ENCODE measurements around the gene ACOXL. TPM values are rescaled to one million over a fixed set of nuclear protein-coding genes. Genes with fewer than 3 reads are reported as not detected.

The ACOXL gene
- total and polyA plus RNA-seq, 5 donors from 2014 or later, result 0.17 TPM; not detected in 4

DNA sequence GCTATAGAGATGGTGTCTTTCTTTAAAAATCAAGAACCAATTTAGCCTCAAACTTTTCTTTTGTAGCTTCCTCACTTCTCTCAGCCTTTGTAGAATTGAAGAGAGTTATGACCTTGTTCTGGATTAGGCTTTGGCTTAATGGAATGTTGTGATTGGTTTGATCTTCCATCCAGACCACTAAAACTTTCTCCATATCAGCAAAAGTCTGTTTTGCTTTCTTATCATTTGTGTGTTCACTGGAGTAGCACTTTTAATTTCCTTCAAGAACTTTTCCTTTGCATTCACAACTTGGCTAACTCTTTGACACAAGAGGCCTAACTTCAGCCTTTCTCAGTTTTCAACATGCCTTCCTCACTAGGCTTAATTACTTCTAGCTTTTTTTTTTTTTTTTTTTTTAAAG, 193.1 kb downstream of the ACOXL start:
- Histone ChIP-seq H3K4me1 (ENCODE audit: control insufficient read depth, insufficient read depth, low read length, poor library complexity, severe bottlenecking) (no peaks in the 10 kb centered on the region), H3K4me3 (ENCODE audit: low read depth, low read length) (no peak overlapping the region), H3K36me3 (ENCODE audit: control insufficient read depth, insufficient read depth, low read length) (no peaks in the 10 kb centered on the region), H3K27me3 (ENCODE audit: control insufficient read depth, insufficient read depth, low read length) (no peaks in the 10 kb centered on the region), H3K9me3 (ENCODE audit: control insufficient read depth in 2 of 2, low read length in 2 of 2) (peaks cover 6 to 12% of the 10 kb centered on the region in 2 experiments), H3K27ac (ENCODE audit: insufficient read depth, low read length, poor library complexity, severe bottlenecking) (no peak overlapping the region)
- Mint-ChIP-seq H3K4me3 (no peak overlapping the region), H3K27ac (no peak overlapping the region), H3K4me1 (no peaks in the 10 kb centered on the region), H3K27me3 (peaks cover 21% of the 10 kb centered on the region), H3K9me3 (peaks cover 0 to 14% (median 5%) of the 10 kb centered on the region in 7 donors), H3K36me3 (no peaks in the 10 kb centered on the region)
- DNase-seq (no peak), ATAC-seq (ENCODE audit: low read depth in 2 of 2) (no peak)

DNA sequence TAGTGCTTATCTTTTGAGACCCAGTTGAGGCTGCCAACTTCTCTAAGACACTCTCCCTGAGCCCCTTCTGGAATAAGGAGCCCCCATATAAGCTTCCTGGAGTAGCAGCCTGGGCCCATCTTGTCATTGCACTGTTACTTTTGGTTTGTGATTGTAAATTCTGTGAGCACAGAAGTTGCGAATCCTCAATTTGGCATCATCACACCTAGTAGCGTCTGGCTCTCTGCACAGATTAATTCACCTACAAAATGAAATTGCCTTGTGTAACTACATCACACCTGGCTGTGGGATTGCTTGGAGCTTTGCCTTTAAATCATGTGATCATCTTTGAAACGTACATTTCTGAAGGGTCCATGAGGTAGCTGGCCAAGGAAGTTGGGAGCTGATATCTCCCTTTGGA, 195.2 kb downstream of the ACOXL start:
- ATAC-seq (ENCODE audit: low read depth in 2 of 2) (no peak), DNase-seq (no peak)
- no peak overlapping the region for H3K4me3 ChIP-seq (ENCODE audit: low read depth, low read length)
- H3K27ac ChIP-seq (ENCODE audit: insufficient read depth, low read length, poor library complexity, severe bottlenecking), result no peak overlapping the region
- H3K4me1 ChIP-seq (ENCODE audit: control insufficient read depth, insufficient read depth, low read length, poor library complexity, severe bottlenecking), result no peaks in the 10 kb centered on the region
- H3K27ac Mint-ChIP-seq, result no peak overlapping the region
- H3K4me3 Mint-ChIP-seq, result no peak overlapping the region
- no peaks in the 10 kb centered on the region for H3K36me3 ChIP-seq (ENCODE audit: control insufficient read depth, insufficient read depth, low read length)
- H3K9me3 ChIP-seq (ENCODE audit: control insufficient read depth in 2 of 2, low read length in 2 of 2), result peaks cover 9 to 14% of the 10 kb centered on the region in 2 experiments
- peaks cover 6% of the 10 kb centered on the region for H3K27me3 Mint-ChIP-seq
- H3K36me3 Mint-ChIP-seq, result no peaks in the 10 kb centered on the region
- no peaks in the 10 kb centered on the region for H3K4me1 Mint-ChIP-seq
- peaks cover 0 to 21% (median 6%) of the 10 kb centered on the region in 7 donors for H3K9me3 Mint-ChIP-seq
- no peaks in the 10 kb centered on the region for H3K27me3 ChIP-seq (ENCODE audit: control insufficient read depth, insufficient read depth, low read length)

DNA sequence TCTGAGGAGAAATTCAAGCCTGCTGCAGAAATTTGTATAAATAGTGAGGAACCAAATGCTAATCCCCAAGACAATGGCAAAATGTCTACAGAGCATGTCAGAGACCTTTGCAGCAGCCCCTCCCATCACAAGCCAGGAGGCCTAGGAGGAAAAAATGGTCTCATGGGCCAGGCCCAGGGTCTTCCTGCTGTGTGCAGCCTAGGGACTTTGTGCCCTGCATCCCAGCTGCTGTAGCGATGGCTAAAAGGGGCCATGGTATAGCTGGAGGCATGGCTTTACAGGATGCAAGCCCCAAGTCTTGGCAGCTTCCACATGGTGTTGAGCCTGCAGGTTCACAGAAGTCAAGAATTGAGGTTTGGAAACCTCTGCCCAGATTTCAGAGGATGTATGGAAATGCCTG, 197.2 kb downstream of the ACOXL start:
- no peak overlapping the region for H3K27ac ChIP-seq (ENCODE audit: insufficient read depth, low read length, poor library complexity, severe bottlenecking)
- H3K4me3 ChIP-seq (ENCODE audit: low read depth, low read length), result no peak overlapping the region
- no peak overlapping the region for H3K27ac Mint-ChIP-seq
- peaks cover 9 to 14% of the 10 kb centered on the region in 2 experiments for H3K9me3 ChIP-seq (ENCODE audit: control insufficient read depth in 2 of 2, low read length in 2 of 2)
- H3K4me1 Mint-ChIP-seq, result no peaks in the 10 kb centered on the region
- H3K4me1 ChIP-seq (ENCODE audit: control insufficient read depth, insufficient read depth, low read length, poor library complexity, severe bottlenecking), result no peaks in the 10 kb centered on the region
- H3K27me3 ChIP-seq (ENCODE audit: control insufficient read depth, insufficient read depth, low read length), result no peaks in the 10 kb centered on the region
- peaks cover 0 to 21% (median 5%) of the 10 kb centered on the region in 7 donors for H3K9me3 Mint-ChIP-seq
- H3K36me3 ChIP-seq (ENCODE audit: control insufficient read depth, insufficient read depth, low read length), result no peaks in the 10 kb centered on the region
- H3K27me3 Mint-ChIP-seq, result no peaks in the 10 kb centered on the region
- ATAC-seq (ENCODE audit: low read depth in 2 of 2) (no peak), DNase-seq (no peak)
- H3K36me3 Mint-ChIP-seq, result no peaks in the 10 kb centered on the region
- no peak overlapping the region for H3K4me3 Mint-ChIP-seq

DNA sequence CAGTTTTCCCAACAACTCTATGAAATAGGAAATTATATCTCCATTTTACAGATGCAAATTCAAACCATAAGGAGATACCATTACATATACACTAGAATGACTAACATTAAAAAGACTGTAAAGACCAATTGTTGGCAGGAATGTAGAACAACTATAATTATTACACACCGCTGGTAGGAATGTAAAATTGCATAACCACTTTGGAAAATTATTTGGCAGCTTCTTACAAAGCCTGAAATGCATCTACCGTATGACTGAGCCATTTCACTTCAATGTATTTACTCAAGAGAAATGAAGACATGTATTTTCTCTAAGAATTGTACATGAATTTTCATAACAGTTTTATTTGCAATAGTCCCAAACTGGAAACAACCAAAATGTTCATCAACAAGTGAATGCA, 199.3 kb downstream of the ACOXL start:
- Mint-ChIP-seq H3K27ac (no peak overlapping the region), H3K36me3 (no peaks in the 10 kb centered on the region), H3K4me1 (no peaks in the 10 kb centered on the region), H3K4me3 (no peak overlapping the region), H3K9me3 (peaks cover 0 to 21% (median 5%) of the 10 kb centered on the region in 7 donors), H3K27me3 (no peaks in the 10 kb centered on the region)
- Histone ChIP-seq H3K36me3 (ENCODE audit: control insufficient read depth, insufficient read depth, low read length) (no peaks in the 10 kb centered on the region), H3K4me1 (ENCODE audit: control insufficient read depth, insufficient read depth, low read length, poor library complexity, severe bottlenecking) (no peaks in the 10 kb centered on the region), H3K9me3 (ENCODE audit: control insufficient read depth in 2 of 2, low read length in 2 of 2) (peaks cover 9 to 14% of the 10 kb centered on the region in 2 experiments), H3K27ac (ENCODE audit: insufficient read depth, low read length, poor library complexity, severe bottlenecking) (no peak overlapping the region), H3K27me3 (ENCODE audit: control insufficient read depth, insufficient read depth, low read length) (no peaks in the 10 kb centered on the region), H3K4me3 (ENCODE audit: low read depth, low read length) (no peak overlapping the region)
- ATAC-seq (ENCODE audit: low read depth in 2 of 2) (no peak), DNase-seq (no peak)

DNA sequence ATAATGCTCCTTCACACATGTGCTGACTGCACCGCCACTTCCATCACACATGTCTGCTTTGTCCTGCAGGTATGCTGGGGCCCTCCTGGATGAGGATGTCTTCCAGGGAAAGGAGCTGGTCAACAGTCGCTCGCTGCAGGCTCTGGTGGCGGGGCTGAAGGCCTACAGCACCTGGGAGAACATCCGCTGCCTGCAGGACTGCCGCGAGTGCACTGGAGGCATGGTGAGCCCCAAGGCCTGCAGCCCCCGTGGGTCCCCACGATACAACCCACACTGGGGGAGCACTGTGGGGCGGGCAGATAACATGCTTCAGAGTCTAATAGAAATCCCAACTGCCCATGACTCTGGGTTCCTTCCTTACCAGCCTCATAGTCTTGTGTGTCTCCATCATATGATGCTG, 201.0 kb downstream of the ACOXL start:
- H3K4me3 ChIP-seq (ENCODE audit: low read depth, low read length), result no peak overlapping the region
- Mint-ChIP-seq H3K4me1 (no peaks in the 10 kb centered on the region), H3K36me3 (no peaks in the 10 kb centered on the region), H3K27ac (no peak overlapping the region), H3K4me3 (no peak overlapping the region), H3K27me3 (no peaks in the 10 kb centered on the region), H3K9me3 (peaks cover 0 to 21% (median 4%) of the 10 kb centered on the region in 7 donors)
- H3K9me3 ChIP-seq (ENCODE audit: control insufficient read depth in 2 of 2, low read length in 2 of 2), result peaks cover 9 to 14% of the 10 kb centered on the region in 2 experiments
- no peaks in the 10 kb centered on the region for H3K4me1 ChIP-seq (ENCODE audit: control insufficient read depth, insufficient read depth, low read length, poor library complexity, severe bottlenecking)
- no peaks in the 10 kb centered on the region for H3K36me3 ChIP-seq (ENCODE audit: control insufficient read depth, insufficient read depth, low read length)
- ATAC-seq (ENCODE audit: low read depth in 2 of 2) (no peak), DNase-seq (no peak)
- H3K27me3 ChIP-seq (ENCODE audit: control insufficient read depth, insufficient read depth, low read length), result no peaks in the 10 kb centered on the region
- H3K27ac ChIP-seq (ENCODE audit: insufficient read depth, low read length, poor library complexity, severe bottlenecking), result no peak overlapping the region

DNA sequence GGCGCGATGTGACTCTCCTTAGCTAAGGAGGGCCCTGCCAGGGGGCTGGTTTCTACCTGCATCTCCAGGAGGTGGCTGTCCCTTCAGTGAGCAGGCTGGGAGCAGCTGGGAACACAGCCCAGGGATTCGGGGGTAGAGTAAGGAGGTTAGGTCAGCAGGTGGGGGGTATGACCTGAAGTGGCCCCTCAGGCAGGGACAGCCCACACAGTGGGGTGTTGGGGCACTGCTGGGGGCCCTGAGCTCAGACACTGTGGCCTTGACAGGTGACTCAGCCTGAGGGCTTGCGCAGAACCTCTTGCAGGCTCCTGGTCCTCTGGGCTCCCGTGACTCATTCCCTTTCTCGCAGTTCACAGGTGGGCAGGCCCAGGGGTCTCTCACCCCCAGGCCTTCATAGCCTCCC, 202.6 kb downstream of the ACOXL start:
- DNase-seq (no peak), ATAC-seq (ENCODE audit: low read depth in 2 of 2) (no peak)
- Mint-ChIP-seq H3K4me1 (no peaks in the 10 kb centered on the region), H3K27me3 (peaks cover 5% of the 10 kb centered on the region), H3K4me3 (no peak overlapping the region), H3K9me3 (peaks cover 0 to 12% (median 0%) of the 10 kb centered on the region in 7 donors), H3K27ac (no peak overlapping the region), H3K36me3 (no peaks in the 10 kb centered on the region)
- Histone ChIP-seq H3K4me1 (ENCODE audit: control insufficient read depth, insufficient read depth, low read length, poor library complexity, severe bottlenecking) (no peaks in the 10 kb centered on the region), H3K27me3 (ENCODE audit: control insufficient read depth, insufficient read depth, low read length) (no peaks in the 10 kb centered on the region), H3K27ac (ENCODE audit: insufficient read depth, low read length, poor library complexity, severe bottlenecking) (no peak overlapping the region), H3K36me3 (ENCODE audit: control insufficient read depth, insufficient read depth, low read length) (no peaks in the 10 kb centered on the region), H3K4me3 (ENCODE audit: low read depth, low read length) (no peak overlapping the region), H3K9me3 (ENCODE audit: control insufficient read depth in 2 of 2, low read length in 2 of 2) (peaks cover 5 to 8% of the 10 kb centered on the region in 2 experiments)

DNA sequence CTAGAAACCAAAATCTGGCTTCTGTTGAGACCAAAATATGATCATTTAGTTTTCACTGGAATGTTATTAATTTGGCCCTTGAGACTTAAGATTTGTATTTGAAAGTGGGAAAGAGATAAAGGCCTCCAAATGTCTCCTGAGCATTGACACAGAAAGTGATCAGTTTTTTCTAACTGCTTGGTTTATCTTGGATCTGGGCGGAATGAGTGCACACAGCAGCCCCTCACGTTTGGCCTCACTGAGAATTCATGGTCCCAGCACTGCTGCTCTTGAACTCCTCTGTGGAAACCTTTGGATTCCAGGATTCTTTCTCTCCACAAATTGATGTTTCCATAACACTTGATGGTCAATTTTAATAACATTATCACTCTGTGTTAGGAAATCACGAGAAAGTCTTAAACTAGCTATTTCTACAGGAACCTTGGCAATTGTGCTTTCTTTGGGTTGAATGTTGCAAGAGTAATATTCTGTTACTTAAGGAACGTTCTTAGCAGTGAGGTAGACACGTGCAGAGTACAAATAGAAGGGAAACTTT, 208.1 kb downstream of the ACOXL start:
- Histone ChIP-seq H3K4me3 (ENCODE audit: low read depth, low read length) (no peak overlapping the region), H3K36me3 (ENCODE audit: control insufficient read depth, insufficient read depth, low read length) (no peaks in the 10 kb centered on the region), H3K4me1 (ENCODE audit: control insufficient read depth, insufficient read depth, low read length, poor library complexity, severe bottlenecking) (no peaks in the 10 kb centered on the region), H3K27me3 (ENCODE audit: control insufficient read depth, insufficient read depth, low read length) (no peaks in the 10 kb centered on the region), H3K9me3 (ENCODE audit: control insufficient read depth in 2 of 2, low read length in 2 of 2) (no peaks in the 10 kb centered on the region), H3K27ac (ENCODE audit: insufficient read depth, low read length, poor library complexity, severe bottlenecking) (no peak overlapping the region)
- Mint-ChIP-seq H3K36me3 (no peaks in the 10 kb centered on the region), H3K27ac (no peak overlapping the region), H3K4me1 (no peaks in the 10 kb centered on the region), H3K27me3 (peaks cover 22% of the 10 kb centered on the region), H3K9me3 (no peaks in the 10 kb centered on the region), H3K4me3 (no peak overlapping the region)
- ATAC-seq (ENCODE audit: low read depth in 2 of 2), result no peak
- DNase-seq, result no peak

DNA sequence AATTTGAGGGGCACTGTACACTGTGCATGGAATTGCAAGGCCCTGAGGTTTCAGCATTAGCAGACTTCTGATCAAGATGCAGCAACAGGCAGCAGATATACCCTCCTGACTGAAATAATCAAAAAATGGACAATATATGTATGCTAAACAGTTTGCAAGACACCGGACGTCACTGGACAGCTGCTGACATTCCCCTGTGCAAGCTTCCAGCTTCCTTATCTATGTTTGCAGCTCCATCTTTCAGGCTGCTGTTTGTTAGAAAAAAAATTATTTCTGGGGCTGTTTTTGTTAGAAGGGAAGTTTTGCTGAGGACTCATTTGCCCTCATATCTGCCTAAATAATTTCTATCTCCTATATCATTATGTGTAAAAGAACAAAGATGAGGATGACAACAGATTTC, 208.9 kb downstream of the ACOXL start:
- no peaks in the 10 kb centered on the region for H3K4me1 Mint-ChIP-seq
- H3K36me3 ChIP-seq (ENCODE audit: control insufficient read depth, insufficient read depth, low read length), result no peaks in the 10 kb centered on the region
- peaks cover 22% of the 10 kb centered on the region for H3K27me3 Mint-ChIP-seq
- no peaks in the 10 kb centered on the region for H3K9me3 ChIP-seq (ENCODE audit: control insufficient read depth in 2 of 2, low read length in 2 of 2)
- no peak overlapping the region for H3K27ac ChIP-seq (ENCODE audit: insufficient read depth, low read length, poor library complexity, severe bottlenecking)
- H3K4me1 ChIP-seq (ENCODE audit: control insufficient read depth, insufficient read depth, low read length, poor library complexity, severe bottlenecking), result no peaks in the 10 kb centered on the region
- ATAC-seq (ENCODE audit: low read depth in 2 of 2) (no peak), DNase-seq (no peak)
- H3K36me3 Mint-ChIP-seq, result no peaks in the 10 kb centered on the region
- no peak overlapping the region for H3K4me3 Mint-ChIP-seq
- no peaks in the 10 kb centered on the region for H3K27me3 ChIP-seq (ENCODE audit: control insufficient read depth, insufficient read depth, low read length)
- H3K9me3 Mint-ChIP-seq, result peaks cover 0 to 3% (median 0%) of the 10 kb centered on the region in 7 donors
- H3K27ac Mint-ChIP-seq, result no peak overlapping the region
- no peak overlapping the region for H3K4me3 ChIP-seq (ENCODE audit: low read depth, low read length)
